Measurements from ENCODE around the gene PIK3IP1. TPM values are rescaled to one million over a fixed set of nuclear protein-coding genes. Genes with fewer than 3 reads are reported as not detected.

Gene PIK3IP1
- total and polyA plus RNA-seq, 2 of the 8 experiments (the other 6 are each of a cell fraction or from before 2014, with no cell fraction given): 1.00 to 1.3 TPM

DNA sequence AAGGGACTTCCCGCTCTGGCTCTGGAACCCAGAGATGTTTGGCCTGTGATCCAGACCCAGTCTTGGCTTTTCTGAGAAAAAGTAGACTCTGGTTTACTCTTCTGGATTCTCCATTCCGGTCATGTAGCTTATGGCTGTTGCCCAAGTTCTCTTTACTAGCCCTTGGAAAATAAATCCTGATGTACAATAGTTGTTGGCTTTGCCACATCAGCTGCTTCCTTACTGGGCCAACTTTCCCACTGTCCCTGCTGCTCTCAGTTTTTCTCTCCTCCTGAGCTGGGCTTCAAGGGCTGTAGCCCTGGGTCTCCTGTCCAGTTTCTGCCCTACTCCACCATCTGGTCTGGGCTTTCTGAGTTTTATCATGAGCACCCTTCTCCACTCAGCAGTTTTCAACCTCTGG is 41.4 kb upstream of the PIK3IP1 start:
- Histone ChIP-seq H3K4me3 (ENCODE audit: extremely low read depth in 1 of 4, insufficient read depth in 2 of 4, low read depth in 3 of 4, low read length in 4 of 4) (no peak overlapping the region), H3K9ac (replicated peaks in 1 of 4; ENCODE audit: extremely low read depth in 1 of 4, low read depth in 3 of 4, low read length in 3 of 4) (no peak overlapping the region), H3K14ac (ENCODE audit: insufficient read length) (no peak overlapping the region), H3K9me3 (ENCODE audit: insufficient read depth in 2 of 2, low read depth in 1 of 2, low read length in 1 of 2) (no peaks in the 10 kb centered on the region), H3K23me2 (ENCODE audit: low read depth, low read length) (no peaks in the 10 kb centered on the region), H4K8ac (ENCODE audit: extremely low read depth, insufficient read depth, low read length) (no peak overlapping the region), H2BK15ac (ENCODE audit: low read length) (no peak overlapping the region), H3K79me1 (ENCODE audit: low read depth, low read length) (peaks cover 16% of the 10 kb centered on the region), H2AK5ac (ENCODE audit: low read depth, low read length) (no peak overlapping the region), H2BK120ac (replicated peaks; ENCODE audit: low read depth, low read length) (no peak overlapping the region), H3K27me3 (replicated peaks in 1 of 4; ENCODE audit: control insufficient read depth in 3 of 4, extremely low read depth in 1 of 4, insufficient read depth in 3 of 4, low read length in 3 of 4) (no peaks in the 10 kb centered on the region), H3K23ac (ENCODE audit: insufficient read length) (no peak overlapping the region), H3K27ac (ENCODE audit: low read depth, low read length) (no peak overlapping the region), H4K91ac (replicated peaks; ENCODE audit: insufficient read length, low read length) (no peak overlapping the region), H3K4ac (replicated peaks; ENCODE audit: insufficient read length, low read depth, low read length) (no peak overlapping the region), H2BK5ac (ENCODE audit: low read depth, low read length) (no peak overlapping the region), H4K20me1 (replicated peaks in 1 of 2; ENCODE audit: control insufficient read depth in 1 of 2, insufficient read depth in 2 of 2, low read length in 2 of 2) (peaks cover 10 to 37% of the 10 kb centered on the region in 2 experiments), H3K4me2 (ENCODE audit: insufficient read depth in 1 of 2, low read depth in 2 of 2, low read length in 2 of 2) (no peak overlapping the region), H3K79me2 (ENCODE audit: control insufficient read depth in 1 of 2, insufficient read depth in 2 of 2, low read length in 2 of 2) (peaks cover 0 to 63% of the 10 kb centered on the region in 2 experiments; a peak in 2 of 4 replicates), H2BK12ac (ENCODE audit: low read depth, low read length) (no peak overlapping the region), H3K36me3 (ENCODE audit: control insufficient read depth in 2 of 4, insufficient read depth in 4 of 4, low read length in 3 of 4) (peaks cover 46 to 75% (median 66%) of the 10 kb centered on the region in 4 experiments), H2BK20ac (ENCODE audit: low read length) (no peak overlapping the region), H3K56ac (replicated peaks; ENCODE audit: insufficient read length, low read depth, low read length) (no peak overlapping the region), H2AFZ (ENCODE audit: low read length) (no peak overlapping the region), H4K5ac (ENCODE audit: insufficient read length, low read depth, low read length) (no peak overlapping the region), H3K18ac (ENCODE audit: extremely low read depth, low read length) (no peak overlapping the region), H3K4me1 (replicated peaks in 1 of 4; ENCODE audit: control insufficient read depth in 3 of 4, insufficient read depth in 4 of 4, low read length in 3 of 4) (no peaks in the 10 kb centered on the region; a peak in 1 of 7 replicates)
- TF ChIP-seq KDM1A (IDR thresholded peaks at IDR 0.05; ENCODE audit: borderline replicate concordance, low read length) (no peak), RXRA (IDR thresholded peaks at IDR 0.05; ENCODE audit: insufficient read depth, low read depth, low read length) (no peak), EP300 (IDR thresholded peaks at IDR 0.05; ENCODE audit: borderline replicate concordance in 1 of 2, low read depth in 2 of 2, low read length in 2 of 2) (no peak), BCL11A (IDR thresholded peaks at IDR 0.05; ENCODE audit: low read depth in 2 of 2, low read length in 2 of 2) (no peak), BRCA1 (IDR thresholded peaks at IDR 0.05; ENCODE audit: low read depth, low read length) (no peak)
- FAIRE-seq (no peak), DNase-seq (ENCODE audit: low read depth in 1 of 2, low spot score in 2 of 2) (no peak)
- WGBS, 2 experiments (ENCODE audit: extremely low coverage in 1 of 2, insufficient coverage in 1 of 2, insufficient read length in 1 of 2, insufficient replicate concordance in 2 of 2, low coverage in 1 of 2, low lambda C conversion rate in 2 of 2, missing lambda C conversion rate in 1 of 2): 95% methylated on average over 2 of the region's 2 CpGs; no CpG with 5 or more reads in 1 of the 2 experiments
- ChIA-PET CTCF (ENCODE audit: partially characterized antibody) (interaction anchor here (0.8 to 1.7 kb wide), 4 partner anchors 20 to 60 kb away, joined by 3 to 6 read pairs (median 4); no protein-coding TSS in a partner anchor), POLR2A (ENCODE audit: partially characterized antibody) (interaction anchor here (0.8 to 10.7 kb wide), 6 partner anchors 7 to 110 kb away, joined by 3 to 116 read pairs (median 4); partner anchors contain the start of gene PATZ1)
